ENCODE data around the gene TWIST2.

DNA sequence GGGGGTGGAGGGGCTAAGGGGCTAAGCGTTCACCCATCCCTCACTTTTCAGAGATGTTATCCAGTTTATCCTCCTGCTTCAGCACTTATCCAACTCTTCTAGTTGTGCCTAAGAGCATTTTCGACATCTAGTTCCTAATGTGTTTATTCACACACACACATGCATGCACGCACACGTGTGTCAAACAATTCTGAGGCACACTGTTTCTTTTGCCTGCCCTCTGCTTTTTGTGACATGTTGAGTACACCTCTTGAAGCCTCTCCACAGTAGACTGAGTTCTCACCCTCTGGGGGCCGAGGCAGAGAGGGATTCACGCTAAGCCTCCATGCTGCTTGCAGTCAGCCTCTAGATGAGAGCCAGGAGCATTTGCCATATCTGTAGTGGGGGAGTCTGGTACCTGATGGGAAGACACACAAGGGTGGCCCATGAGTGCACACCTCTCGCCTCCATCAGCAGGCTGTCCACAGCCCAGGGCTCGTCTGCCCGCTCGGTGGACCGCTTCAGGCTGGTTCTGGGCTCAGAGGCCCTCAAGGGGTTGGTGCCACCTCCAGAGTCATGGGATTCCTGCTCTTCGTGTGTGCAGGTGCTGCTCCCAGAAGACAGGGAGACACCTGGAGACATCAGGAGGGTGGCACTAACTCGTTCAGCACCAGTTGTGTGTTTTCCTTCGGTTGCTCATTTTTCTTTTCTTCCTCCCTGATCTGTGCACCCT lies 11.9 kb downstream of the TWIST2 start:
- no peak for TF ChIP-seq POLR2A (IDR thresholded peaks at IDR 0.05)
- TF ChIP-seq, protein P1, sequence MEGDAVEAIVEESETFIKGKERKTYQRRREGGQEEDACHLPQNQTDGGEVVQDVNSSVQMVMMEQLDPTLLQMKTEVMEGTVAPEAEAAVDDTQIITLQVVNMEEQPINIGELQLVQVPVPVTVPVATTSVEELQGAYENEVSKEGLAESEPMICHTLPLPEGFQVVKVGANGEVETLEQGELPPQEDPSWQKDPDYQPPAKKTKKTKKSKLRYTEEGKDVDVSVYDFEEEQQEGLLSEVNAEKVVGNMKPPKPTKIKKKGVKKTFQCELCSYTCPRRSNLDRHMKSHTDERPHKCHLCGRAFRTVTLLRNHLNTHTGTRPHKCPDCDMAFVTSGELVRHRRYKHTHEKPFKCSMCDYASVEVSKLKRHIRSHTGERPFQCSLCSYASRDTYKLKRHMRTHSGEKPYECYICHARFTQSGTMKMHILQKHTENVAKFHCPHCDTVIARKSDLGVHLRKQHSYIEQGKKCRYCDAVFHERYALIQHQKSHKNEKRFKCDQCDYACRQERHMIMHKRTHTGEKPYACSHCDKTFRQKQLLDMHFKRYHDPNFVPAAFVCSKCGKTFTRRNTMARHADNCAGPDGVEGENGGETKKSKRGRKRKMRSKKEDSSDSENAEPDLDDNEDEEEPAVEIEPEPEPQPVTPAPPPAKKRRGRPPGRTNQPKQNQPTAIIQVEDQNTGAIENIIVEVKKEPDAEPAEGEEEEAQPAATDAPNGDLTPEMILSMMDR (IDR thresholded peaks at IDR 0.05), result no peak
- TF ChIP-seq EP300 (IDR thresholded peaks at IDR 0.05), result no peak
